ENCODE measurements around the gene ELOA2. TPM values are rescaled to one million over a fixed set of nuclear protein-coding genes. Genes with fewer than 3 reads are reported as not detected.
"Not testable (repeated sequence)": the region's sequence is repeated elsewhere in the genome, so short reads cannot be mapped to it uniquely, and the experiment has no call there.

The ELOA2 gene
- total and polyA plus RNA-seq, 7 experiments from 2014 or later = not detected

- H3K4me3 Mint-ChIP-seq; H3K27ac Mint-ChIP-seq; H3K27ac ChIP-seq (ENCODE audit: low read depth, low read length); H3K9me3 Mint-ChIP-seq; intact Hi-C loops (cut with micrococcal nuclease); DNase-seq; H3K4me1 ChIP-seq (ENCODE audit: control insufficient read depth in 2 of 2, insufficient read depth in 2 of 2, low read length in 2 of 2); H3K36me3 ChIP-seq (ENCODE audit: control insufficient read depth in 2 of 3, insufficient read depth in 3 of 3, low read length in 3 of 3); H3K27me3 ChIP-seq (ENCODE audit: control insufficient read depth in 2 of 2, insufficient read depth in 2 of 2, low read length in 2 of 2); H3K36me3 Mint-ChIP-seq; CTCF ChIA-PET; H3K9me3 ChIP-seq (ENCODE audit: control insufficient read depth in 2 of 3, low read length in 3 of 3); POLR2A ChIA-PET; H3K4me1 Mint-ChIP-seq; H3K27me3 Mint-ChIP-seq; H3K4me3 ChIP-seq (ENCODE audit: low read length): not testable (repeated sequence)
- ATAC-seq = peak; percentile 21
Observed at GRCh38 chr18:47025557-47026174, 9.8 kb downstream of the ELOA2 start.

GRCh38 chr18:47023769-47024465 lies 11.5 kb downstream of the ELOA2 start:
- CTCF ChIA-PET; H3K9me3 Mint-ChIP-seq; H3K36me3 Mint-ChIP-seq; H3K27ac Mint-ChIP-seq; H3K4me1 ChIP-seq (ENCODE audit: control insufficient read depth in 2 of 2, insufficient read depth in 2 of 2, low read length in 2 of 2); H3K27me3 Mint-ChIP-seq; H3K4me3 Mint-ChIP-seq; H3K36me3 ChIP-seq (ENCODE audit: control insufficient read depth in 2 of 3, insufficient read depth in 3 of 3, low read length in 3 of 3); DNase-seq; H3K27ac ChIP-seq (ENCODE audit: low read depth, low read length); H3K4me3 ChIP-seq (ENCODE audit: low read length); H3K9me3 ChIP-seq (ENCODE audit: control insufficient read depth in 2 of 3, low read length in 3 of 3); intact Hi-C loops (cut with micrococcal nuclease); H3K27me3 ChIP-seq (ENCODE audit: control insufficient read depth in 2 of 2, insufficient read depth in 2 of 2, low read length in 2 of 2); H3K4me1 Mint-ChIP-seq; POLR2A ChIA-PET: not testable (repeated sequence)
- ATAC-seq = peak; percentile 35

GRCh38 chr18:47022821-47023220 lies 12.6 kb downstream of the ELOA2 start:
- H3K4me3 Mint-ChIP-seq; H3K36me3 Mint-ChIP-seq; H3K9me3 Mint-ChIP-seq; DNase-seq; CTCF ChIA-PET; POLR2A ChIA-PET; intact Hi-C loops (cut with micrococcal nuclease); H3K4me1 ChIP-seq (ENCODE audit: control insufficient read depth in 2 of 2, insufficient read depth in 2 of 2, low read length in 2 of 2); H3K27ac Mint-ChIP-seq; H3K27me3 Mint-ChIP-seq; H3K4me3 ChIP-seq (ENCODE audit: low read length); H3K36me3 ChIP-seq (ENCODE audit: control insufficient read depth in 2 of 3, insufficient read depth in 3 of 3, low read length in 3 of 3); H3K27me3 ChIP-seq (ENCODE audit: control insufficient read depth in 2 of 2, insufficient read depth in 2 of 2, low read length in 2 of 2); H3K4me1 Mint-ChIP-seq; H3K9me3 ChIP-seq (ENCODE audit: control insufficient read depth in 2 of 3, low read length in 3 of 3); H3K27ac ChIP-seq (ENCODE audit: low read depth, low read length); ATAC-seq: not testable (repeated sequence)

GRCh38 chr18:47020757-47021156 lies 14.7 kb downstream of the ELOA2 start:
- H3K27me3 ChIP-seq (ENCODE audit: control insufficient read depth in 2 of 2, insufficient read depth in 2 of 2, low read length in 2 of 2); H3K36me3 Mint-ChIP-seq; POLR2A ChIA-PET; H3K4me3 Mint-ChIP-seq; H3K4me3 ChIP-seq (ENCODE audit: low read length); DNase-seq; CTCF ChIA-PET; H3K27ac Mint-ChIP-seq; H3K9me3 ChIP-seq (ENCODE audit: control insufficient read depth in 2 of 3, low read length in 3 of 3); intact Hi-C loops (cut with micrococcal nuclease); H3K4me1 ChIP-seq (ENCODE audit: control insufficient read depth in 2 of 2, insufficient read depth in 2 of 2, low read length in 2 of 2); H3K27me3 Mint-ChIP-seq; H3K4me1 Mint-ChIP-seq; H3K27ac ChIP-seq (ENCODE audit: low read depth, low read length); H3K36me3 ChIP-seq (ENCODE audit: control insufficient read depth in 2 of 3, insufficient read depth in 3 of 3, low read length in 3 of 3); H3K9me3 Mint-ChIP-seq: not testable (repeated sequence)
- peak; percentile 3 for ATAC-seq

- H3K9me3 Mint-ChIP-seq; H3K36me3 ChIP-seq (ENCODE audit: control insufficient read depth in 2 of 3, insufficient read depth in 3 of 3, low read length in 3 of 3); DNase-seq; H3K27me3 ChIP-seq (ENCODE audit: control insufficient read depth in 2 of 2, insufficient read depth in 2 of 2, low read length in 2 of 2); H3K27me3 Mint-ChIP-seq; H3K27ac ChIP-seq (ENCODE audit: low read depth, low read length); H3K9me3 ChIP-seq (ENCODE audit: control insufficient read depth in 2 of 3, low read length in 3 of 3); H3K36me3 Mint-ChIP-seq; POLR2A ChIA-PET; H3K4me3 ChIP-seq (ENCODE audit: low read length); H3K4me1 Mint-ChIP-seq; ATAC-seq; intact Hi-C loops (cut with micrococcal nuclease); H3K4me3 Mint-ChIP-seq; CTCF ChIA-PET; H3K4me1 ChIP-seq (ENCODE audit: control insufficient read depth in 2 of 2, insufficient read depth in 2 of 2, low read length in 2 of 2); H3K27ac Mint-ChIP-seq: not testable (repeated sequence)
Observed at GRCh38 chr18:47019870-47020269, 15.6 kb downstream of the ELOA2 start.

Other genes with a start within 250 kb of the ELOA2 start
- 10 to 100 TPM; 29.8 to 40.6 (median 36.1) TPM for gene PIAS2, start 118.1 kb downstream of the ELOA2 start, total RNA-seq
- gene PIAS2, start 118.1 kb downstream of the ELOA2 start, polyA plus RNA-seq = 10 to 100 TPM; 16.3 to 20.8 TPM
- 1 to 10 TPM; 1.1 to 2.8 (median 1.7) TPM for gene KATNAL2, start 118.0 kb downstream of the ELOA2 start, total RNA-seq
- not detected for gene KATNAL2, start 118.0 kb downstream of the ELOA2 start, polyA plus RNA-seq
- gene HDHD2, start 114.9 kb upstream of the ELOA2 start, total RNA-seq = 10 to 100 TPM; 22.7 to 45.7 (median 38.0) TPM
- 10 to 100 TPM; 45.6 to 58.7 TPM for gene HDHD2, start 114.9 kb upstream of the ELOA2 start, polyA plus RNA-seq
- gene IER3IP1, start 140.7 kb upstream of the ELOA2 start, total RNA-seq = 10 to 100 TPM in 1 of 5 experiments, 1 to 10 TPM in 4; 3.5 to 13.4 (median 8.8) TPM
- 10 to 100 TPM; 12.6 to 20.7 TPM for gene IER3IP1, start 140.7 kb upstream of the ELOA2 start, polyA plus RNA-seq
- not detected for gene SKOR2, start 216.0 kb upstream of the ELOA2 start, total RNA-seq
- not detected for gene SKOR2, start 216.0 kb upstream of the ELOA2 start, polyA plus RNA-seq